HG02981 (cell line): ENCODE results near the gene LHX1.

ENCODE experiments used
- ATAC-seq: cut with Tn5 transposase; IDR thresholded peaks from one replicate; pipeline ENCODE4 v1.9.1; 2021; ENCODE audit warnings: mild to moderate bottlenecking, moderate library complexity; ENCODE audit not compliant: unreplicated experiment

Gene LHX1

DNA sequence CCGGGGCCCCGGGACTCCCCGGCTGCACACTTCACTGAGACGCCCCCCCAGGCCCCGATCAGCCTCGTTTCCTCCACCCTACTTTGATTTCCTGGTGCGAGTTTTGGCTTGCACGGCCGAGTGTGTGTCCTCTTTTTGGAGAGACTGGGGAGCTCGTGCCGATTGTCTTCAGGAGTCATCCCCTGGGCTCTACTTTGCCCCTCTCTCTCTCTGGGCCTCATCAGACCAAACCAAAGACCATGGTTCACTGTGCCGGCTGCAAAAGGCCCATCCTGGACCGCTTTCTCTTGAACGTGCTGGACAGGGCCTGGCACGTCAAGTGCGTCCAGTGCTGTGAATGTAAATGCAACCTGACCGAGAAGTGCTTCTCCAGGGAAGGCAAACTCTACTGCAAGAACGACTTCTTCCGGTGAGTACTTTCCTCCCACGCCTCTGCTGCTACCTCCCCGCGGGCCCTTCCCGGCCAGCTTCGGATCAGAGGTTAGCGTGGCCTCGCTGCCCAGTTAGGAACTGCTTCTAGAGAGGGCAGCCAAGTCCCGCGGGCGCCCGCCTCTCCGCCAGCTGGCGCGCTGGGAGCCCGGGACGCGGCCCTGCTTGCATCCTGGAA lies 787 bp downstream of the LHX1 start:
- ATAC-seq, result no peak

- no peak for ATAC-seq
These were observed 1.3 kb downstream of the LHX1 start for GRCh38 chr17:36938566-36939051.

DNA sequence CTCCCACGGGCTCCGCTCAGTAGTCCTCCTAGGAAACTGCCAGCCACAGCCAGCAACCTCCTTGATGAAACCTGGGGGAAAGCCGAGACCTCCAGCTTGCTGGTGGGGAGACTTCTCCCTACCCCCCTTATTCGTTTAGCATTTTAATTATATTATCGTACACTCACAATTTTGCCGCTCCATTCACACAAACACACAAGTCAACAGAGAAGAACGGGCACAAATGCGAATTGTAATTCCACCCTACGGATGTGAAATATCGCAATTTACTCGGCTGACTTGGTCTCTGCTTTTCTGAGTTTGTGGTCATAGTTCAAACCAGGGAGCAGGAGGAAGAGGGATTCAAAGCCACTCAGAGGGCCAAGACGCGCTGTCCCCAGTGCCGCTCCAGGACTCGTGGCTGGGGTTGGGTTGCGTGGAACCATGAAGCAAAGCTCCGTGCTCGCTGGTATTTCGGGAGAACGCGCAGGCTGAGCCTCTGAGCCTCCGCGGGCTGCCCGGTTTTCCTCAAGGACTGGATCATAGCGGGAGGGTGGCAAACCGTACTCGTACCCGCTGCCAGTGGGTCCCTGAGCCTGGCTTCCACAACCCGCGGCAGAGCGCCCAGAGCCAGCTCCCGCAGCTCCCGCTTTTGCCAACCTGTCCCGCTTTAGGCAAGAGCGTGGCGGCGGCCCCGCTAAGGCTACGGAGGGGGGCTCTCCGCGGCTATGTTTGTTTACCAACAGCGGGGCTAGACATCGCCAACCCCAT lies 2.0 kb downstream of the LHX1 start:
- no peak for ATAC-seq

DNA sequence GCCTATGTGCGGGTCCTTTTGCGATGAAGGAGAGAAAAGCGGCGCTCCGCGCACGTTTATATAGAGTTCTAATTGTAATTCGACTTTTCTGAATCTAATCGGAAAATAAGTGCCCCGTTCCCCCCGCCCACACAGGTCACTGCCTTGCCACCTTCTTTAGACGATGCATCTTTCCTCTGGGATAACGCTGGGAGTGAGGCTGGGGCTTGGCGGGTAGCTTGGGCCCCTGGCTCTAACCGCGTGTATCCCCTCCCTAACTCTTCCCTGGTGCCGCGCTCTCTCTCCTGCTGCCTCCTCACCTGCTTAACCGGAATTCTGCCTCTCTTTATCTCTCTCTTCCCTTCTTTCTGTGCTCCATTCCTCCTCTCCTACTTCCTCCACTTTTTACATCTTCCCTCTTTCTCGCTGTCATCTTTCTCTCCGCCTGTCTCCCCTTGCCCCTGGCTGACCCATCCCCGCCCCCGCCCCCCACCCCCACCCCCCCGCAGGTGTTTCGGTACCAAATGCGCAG lies 2.6 kb downstream of the LHX1 start:
- no peak for ATAC-seq

GRCh38 chr17:36940313-36941264 lies 3.3 kb downstream of the LHX1 start:
- ATAC-seq, result no peak

GRCh38 chr17:36941265-36942010 lies 4.2 kb downstream of the LHX1 start:
- no peak for ATAC-seq

DNA sequence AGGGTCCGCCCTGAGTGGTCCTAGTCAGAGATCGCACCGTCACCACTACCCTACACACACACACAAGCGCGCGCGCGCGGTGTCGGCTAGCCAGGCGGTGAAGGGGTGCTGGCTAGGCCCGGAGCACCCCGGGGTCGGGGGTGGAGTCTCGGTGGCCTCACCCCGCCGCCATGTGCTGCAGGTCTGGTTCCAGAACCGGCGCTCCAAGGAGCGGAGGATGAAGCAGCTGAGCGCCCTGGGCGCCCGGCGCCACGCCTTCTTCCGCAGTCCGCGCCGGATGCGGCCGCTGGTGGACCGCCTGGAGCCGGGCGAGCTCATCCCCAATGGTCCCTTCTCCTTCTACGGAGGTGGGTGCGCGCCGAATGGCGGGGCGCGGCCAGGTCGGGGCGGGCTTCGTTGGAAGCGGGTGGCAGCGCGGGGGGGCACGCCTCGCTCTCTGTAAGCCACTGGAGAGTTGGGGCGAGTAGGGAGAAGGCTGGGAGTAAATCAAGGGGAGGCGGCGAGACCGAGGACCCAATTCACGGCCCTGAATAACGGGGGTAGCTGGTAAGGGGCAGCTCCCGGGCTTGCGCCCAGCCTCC lies 4.8 kb downstream of the LHX1 start:
- ATAC-seq, result no peak

- ATAC-seq, result no peak
These were observed 5.4 kb downstream of the LHX1 start for GRCh38 chr17:36942631-36943125.

- ATAC-seq, result no peak
These were observed 6.2 kb downstream of the LHX1 start for GRCh38 chr17:36943250-36944191.

GRCh38 chr17:36944553-36944952 lies 7.3 kb downstream of the LHX1 start:
- ATAC-seq, result no peak

GRCh38 chr17:36945140-36945539 lies 7.9 kb downstream of the LHX1 start:
- no peak for ATAC-seq

- no peak for ATAC-seq
These were observed 8.9 kb downstream of the LHX1 start for GRCh38 chr17:36945959-36946725.

DNA sequence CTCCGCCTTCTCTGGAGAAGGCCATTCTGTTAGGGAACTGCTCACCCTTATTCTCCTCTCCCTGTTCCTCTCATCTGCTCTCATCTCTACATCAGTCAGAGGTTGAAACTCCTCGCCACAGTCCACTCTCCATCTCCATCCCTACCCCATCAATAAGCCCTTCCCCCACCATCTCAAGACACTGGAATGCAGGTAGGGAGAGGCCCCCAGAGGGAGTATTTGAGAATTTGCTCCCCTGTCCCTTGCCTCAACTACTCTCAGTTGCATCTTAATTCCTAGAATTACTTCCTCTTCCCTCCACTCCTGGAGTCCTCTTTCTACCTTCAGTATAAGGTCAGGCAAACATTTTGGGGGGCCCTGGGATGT lies 9.4 kb downstream of the LHX1 start:
- ATAC-seq, result no peak

- no peak for ATAC-seq
These were observed 10.8 kb downstream of the LHX1 start for GRCh38 chr17:36947922-36948716.

DNA sequence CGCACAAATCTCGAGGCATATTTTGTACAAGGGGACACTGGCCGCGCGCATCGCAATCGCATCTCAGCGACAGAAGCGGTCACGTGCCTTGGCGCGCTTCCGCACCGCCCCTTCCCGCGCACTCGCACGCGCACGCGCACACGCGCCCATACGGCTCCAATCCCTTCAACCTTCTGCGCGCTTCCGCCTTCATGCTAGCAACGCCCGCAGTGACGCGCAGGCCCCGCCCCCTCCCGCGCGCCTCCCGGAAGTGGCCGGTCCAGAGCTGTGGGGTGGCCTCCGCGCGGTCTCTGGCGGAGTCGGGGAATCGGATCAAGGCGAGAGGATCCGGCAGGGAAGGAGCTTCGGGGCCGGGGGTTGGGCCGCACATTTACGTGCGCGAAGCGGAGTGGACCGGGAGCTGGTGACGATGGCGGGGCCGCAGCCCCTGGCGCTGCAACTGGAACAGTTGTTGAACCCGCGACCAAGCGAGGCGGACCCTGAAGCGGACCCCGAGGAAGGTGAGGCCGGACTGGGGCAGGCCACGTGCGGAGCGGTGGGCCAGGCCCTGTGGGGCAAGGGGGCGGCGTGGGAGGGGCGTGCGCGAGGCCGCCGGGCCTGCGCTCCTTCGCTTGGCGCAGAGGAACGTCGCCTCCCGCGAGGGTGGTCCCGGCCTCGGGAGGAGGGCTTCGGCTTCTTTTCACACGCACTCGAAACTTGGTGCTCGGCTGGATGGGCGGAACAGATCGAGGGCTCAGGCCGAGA lies 11.6 kb downstream of the LHX1 start, which contains the start of gene AATF:
Gene AATF (plus strand): TSS at position 238 of the 744 bp plus-strand sequence. CDS start 172 bp downstream, at position 410.
- peak; percentile 93 for ATAC-seq

- no peak for ATAC-seq
These were observed 12.2 kb downstream of the LHX1 start for GRCh38 chr17:36949461-36949927.
